Suprapubic skin (tissue), 4 donors: ENCODE data around the gene C1orf74. TPM values are rescaled to one million over a fixed set of nuclear protein-coding genes. Genes with fewer than 3 reads are reported as not detected.

ENCODE experiments used
- DNase-seq, 2 donors: peaks; one replicate each; pipeline ENCODE4 v3.0.0-alpha.2; 2019; ENCODE audit warnings: low spot score in 2 of 2
- H3K27ac ChIP-seq: fragments of 200-600 bp; sonication (generic); one replicate; pipeline ENCODE4 v1.5.1; 2019
- H3K27me3 ChIP-seq: fragments of 200-600 bp; sonication (generic); one replicate; pipeline ENCODE4 v1.5.1; 2019
- H3K36me3 ChIP-seq: fragments of 200-600 bp; sonication (generic); one replicate; pipeline ENCODE4 v1.5.1; 2019
- H3K4me1 ChIP-seq: fragments of 200-600 bp; sonication (generic); one replicate; pipeline ENCODE4 v1.5.1; 2019
- H3K4me3 ChIP-seq: fragments of 200-600 bp; sonication (generic); one replicate; pipeline ENCODE4 v1.5.1; 2019; ENCODE audit warnings: mild to moderate bottlenecking
- H3K9me3 ChIP-seq: fragments of 200-600 bp; sonication (generic); one replicate; pipeline ENCODE4 v1.5.1; 2019
- EP300 ChIP-seq: sonication (generic); formaldehyde crosslinking; IDR thresholded peaks from one replicate; pipeline ENCODE4 v1.6.1; 2017; ENCODE audit warnings: antibody characterized with exemption
- POLR2A ChIP-seq, 2 donors: fragments of 450-650 bp; IDR thresholded peaks; one replicate each; pipeline ENCODE4 v1.6.1; 2017; ENCODE audit warnings: antibody characterized with exemption in 2 of 2, mild to moderate bottlenecking in 2 of 2, moderate library complexity in 2 of 2
- POLR2AphosphoS5 ChIP-seq, 3 donors: sonication (generic); formaldehyde crosslinking; IDR thresholded peaks; one replicate each; pipeline ENCODE4 v1.6.1; 2017; ENCODE audit warnings: antibody characterized with exemption in 3 of 3
- WGBS: methylation state at CpG from one replicate; pipeline ENCODE4 v1.1.5; 2018; 5-methylcytosine and 5-hydroxymethylcytosine counted together
- total RNA-seq, 4 donors: library from RNA; depleted of rRNA; stranded (reverse); fragments of >200 nt; gene quantifications; one replicate each; pipeline ENCODE4 v1.1.0, GENCODE V29; 2016
- TF ChIP-seq, protein P1 (sequence below), 2 donors: fragments of 200-600 bp in 1 of 2; fragments of 450-650 bp in 1 of 2; sonication (generic) in 1 of 2; IDR thresholded peaks; one replicate each; pipeline ENCODE4 v1.5.1; 2016 to 2019; ENCODE audit warnings: antibody characterized with exemption in 2 of 2, mild to moderate bottlenecking in 1 of 2, moderate library complexity in 1 of 2

C1orf74 gene
- total RNA-seq, 4 donors from 2014 or later, result 10.1 to 18.1 (median 15.1) TPM

DNA sequence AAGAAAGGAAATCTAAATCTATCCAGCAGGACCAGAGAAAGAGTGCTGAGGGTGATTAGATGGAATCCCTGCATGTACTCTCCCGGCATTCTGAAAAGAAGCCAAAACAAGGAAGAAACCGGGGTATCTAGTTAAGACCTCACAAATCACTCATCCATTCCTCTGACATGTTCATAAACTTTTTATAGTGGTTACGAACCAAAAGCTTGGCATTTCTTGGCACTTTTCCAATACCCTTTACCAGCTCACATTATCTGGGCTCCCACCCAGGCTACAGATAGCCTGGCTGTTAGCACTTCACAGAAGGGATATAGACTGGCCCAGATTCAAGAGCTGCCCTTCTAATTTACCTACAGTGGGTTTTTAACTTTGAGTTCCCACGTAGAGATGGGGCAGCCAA lies 1.8 kb upstream of the C1orf74 start:
- Histone ChIP-seq H3K27ac (peak overlapping the region; percentile 75), H3K36me3 (peaks cover 19% of the 10 kb centered on the region), H3K9me3 (no peaks in the 10 kb centered on the region), H3K4me1 (peaks cover 57% of the 10 kb centered on the region), H3K4me3 (no peak overlapping the region), H3K27me3 (peaks cover 3% of the 10 kb centered on the region)
- WGBS, result 49% methylated on average over 4 of the region's 4 CpGs
- DNase-seq, result no peak
- TF ChIP-seq EP300, result no peak
- TF ChIP-seq, protein P1, sequence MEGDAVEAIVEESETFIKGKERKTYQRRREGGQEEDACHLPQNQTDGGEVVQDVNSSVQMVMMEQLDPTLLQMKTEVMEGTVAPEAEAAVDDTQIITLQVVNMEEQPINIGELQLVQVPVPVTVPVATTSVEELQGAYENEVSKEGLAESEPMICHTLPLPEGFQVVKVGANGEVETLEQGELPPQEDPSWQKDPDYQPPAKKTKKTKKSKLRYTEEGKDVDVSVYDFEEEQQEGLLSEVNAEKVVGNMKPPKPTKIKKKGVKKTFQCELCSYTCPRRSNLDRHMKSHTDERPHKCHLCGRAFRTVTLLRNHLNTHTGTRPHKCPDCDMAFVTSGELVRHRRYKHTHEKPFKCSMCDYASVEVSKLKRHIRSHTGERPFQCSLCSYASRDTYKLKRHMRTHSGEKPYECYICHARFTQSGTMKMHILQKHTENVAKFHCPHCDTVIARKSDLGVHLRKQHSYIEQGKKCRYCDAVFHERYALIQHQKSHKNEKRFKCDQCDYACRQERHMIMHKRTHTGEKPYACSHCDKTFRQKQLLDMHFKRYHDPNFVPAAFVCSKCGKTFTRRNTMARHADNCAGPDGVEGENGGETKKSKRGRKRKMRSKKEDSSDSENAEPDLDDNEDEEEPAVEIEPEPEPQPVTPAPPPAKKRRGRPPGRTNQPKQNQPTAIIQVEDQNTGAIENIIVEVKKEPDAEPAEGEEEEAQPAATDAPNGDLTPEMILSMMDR (IDR thresholded peaks at IDR 0.05), result no peak
- no peak for TF ChIP-seq POLR2A (IDR thresholded peaks at IDR 0.05)
- no peak for TF ChIP-seq POLR2AphosphoS5 (IDR thresholded peaks at IDR 0.05)

DNA sequence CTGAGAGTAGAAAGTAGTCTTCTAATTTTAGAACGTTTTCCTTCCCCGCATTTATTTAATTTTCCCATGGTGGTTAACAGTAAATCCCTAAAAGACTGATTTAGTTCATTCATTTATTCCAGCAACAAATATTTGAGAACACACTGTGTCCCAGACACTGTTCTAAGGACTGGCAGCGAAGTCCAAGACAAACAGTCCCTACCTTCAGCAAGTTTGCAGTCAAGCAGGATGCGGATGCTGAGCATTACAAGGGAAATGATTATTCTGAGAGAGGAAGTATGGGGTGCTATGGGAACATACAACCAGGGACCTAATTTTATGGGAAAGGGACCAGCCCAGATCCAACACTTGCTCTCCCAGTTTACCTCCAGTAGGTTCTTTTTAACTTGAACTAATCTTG lies 1.2 kb upstream of the C1orf74 start:
- Histone ChIP-seq H3K4me3 (no peak overlapping the region), H3K36me3 (peaks cover 14% of the 10 kb centered on the region), H3K9me3 (no peaks in the 10 kb centered on the region), H3K27me3 (peaks cover 3% of the 10 kb centered on the region), H3K27ac (peak overlapping the region; percentile 75), H3K4me1 (peaks cover 57% of the 10 kb centered on the region)
- WGBS, result 91% methylated on average over 4 of the region's 4 CpGs
- no peak for DNase-seq
- no peak for TF ChIP-seq POLR2A (IDR thresholded peaks at IDR 0.05)
- TF ChIP-seq POLR2AphosphoS5 (IDR thresholded peaks at IDR 0.05), result no peak
- no peak for TF ChIP-seq EP300
- TF ChIP-seq, protein P1 (IDR thresholded peaks at IDR 0.05), result no peak

DNA sequence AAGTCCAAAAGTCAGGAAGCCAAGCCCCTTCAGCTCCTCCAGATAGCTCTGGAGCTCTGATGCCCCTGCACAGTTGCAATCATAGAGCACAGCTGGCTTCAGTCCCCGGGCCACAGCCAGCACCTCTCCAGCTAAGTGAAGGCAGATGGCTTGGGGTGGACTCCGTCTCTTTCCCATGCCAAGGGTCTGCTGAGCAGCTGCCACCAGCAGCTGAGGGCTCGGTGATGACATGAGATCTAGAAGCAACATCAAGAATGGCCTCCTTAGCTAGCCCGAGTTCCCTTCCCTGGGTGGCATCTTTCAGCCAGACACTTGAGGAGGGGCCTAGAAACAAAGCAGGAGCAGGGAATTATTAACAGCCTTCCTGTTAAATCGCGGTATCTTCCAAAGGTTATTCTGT lies 973 bp downstream of the C1orf74 start:
- Histone ChIP-seq H3K27me3 (no peaks in the 10 kb centered on the region), H3K9me3 (no peaks in the 10 kb centered on the region), H3K27ac (no peak overlapping the region), H3K36me3 (peaks cover 2% of the 10 kb centered on the region), H3K4me1 (peaks cover 50% of the 10 kb centered on the region), H3K4me3 (peak overlapping the region; percentile 78)
- WGBS, result 33% methylated on average over 6 of the region's 6 CpGs
- DNase-seq, result no peak
- no peak for TF ChIP-seq POLR2A (IDR thresholded peaks at IDR 0.05)
- TF ChIP-seq POLR2AphosphoS5 (IDR thresholded peaks at IDR 0.05), result no peak
- TF ChIP-seq EP300, result no peak
- TF ChIP-seq, protein P1 (IDR thresholded peaks at IDR 0.05), result no peak

DNA sequence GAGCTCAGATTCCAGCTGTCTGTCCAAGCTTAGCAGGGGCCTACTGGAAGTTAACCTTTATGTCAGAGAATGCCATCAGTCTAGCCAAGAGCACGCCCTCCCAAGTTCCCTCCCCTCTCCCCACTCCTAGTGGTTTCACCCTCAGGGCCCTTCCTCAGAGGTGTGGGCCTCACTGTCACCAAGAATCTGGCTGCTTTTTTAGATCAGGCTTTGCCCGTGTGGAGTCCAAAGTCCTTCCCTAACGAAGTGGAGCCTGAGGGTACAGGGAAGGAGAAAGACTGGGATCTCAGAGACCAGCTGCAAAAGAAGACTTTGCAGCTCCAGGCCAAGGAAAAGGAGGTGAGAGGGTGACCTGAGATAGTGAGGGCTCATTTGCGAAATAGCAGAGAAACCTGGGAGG lies 4.1 kb downstream of the C1orf74 start:
- TF ChIP-seq, protein P1 (IDR thresholded peaks at IDR 0.05), result no peak
- TF ChIP-seq EP300 (no peak), POLR2A (IDR thresholded peaks at IDR 0.05) (no peak), POLR2AphosphoS5 (IDR thresholded peaks at IDR 0.05) (no peak)
- H3K27me3 ChIP-seq, result no peaks in the 10 kb centered on the region
- no peak overlapping the region for H3K27ac ChIP-seq
- H3K36me3 ChIP-seq, result no peaks in the 10 kb centered on the region
- H3K4me3 ChIP-seq, result no peak overlapping the region
- H3K9me3 ChIP-seq, result no peaks in the 10 kb centered on the region
- 58% methylated on average over 4 of the region's 4 CpGs for WGBS
- no peak for DNase-seq
- peaks cover 20% of the 10 kb centered on the region for H3K4me1 ChIP-seq

DNA sequence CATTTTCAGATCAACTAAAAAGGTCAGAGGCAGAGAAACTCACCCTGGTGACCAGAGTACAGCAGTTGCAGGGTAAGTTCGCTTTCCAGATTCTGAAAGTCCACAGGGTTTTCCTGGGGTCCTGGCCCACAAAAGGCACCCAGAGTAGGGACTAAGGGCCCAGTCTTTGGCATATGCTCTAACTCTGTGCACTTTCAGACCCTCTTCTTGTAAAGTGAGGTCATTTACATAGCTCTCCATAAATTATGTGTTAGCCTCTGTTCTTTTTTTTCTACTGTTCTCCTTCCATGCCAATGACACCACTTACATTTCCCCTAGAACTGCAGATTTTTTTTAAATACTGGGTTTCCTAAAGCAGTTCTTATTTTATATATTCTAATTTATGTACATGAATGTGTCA lies 6.3 kb downstream of the C1orf74 start:
- H3K27ac ChIP-seq, result no peak overlapping the region
- peaks cover 2% of the 10 kb centered on the region for H3K4me1 ChIP-seq
- no peak for DNase-seq
- no peaks in the 10 kb centered on the region for H3K27me3 ChIP-seq
- no peak overlapping the region for H3K4me3 ChIP-seq
- TF ChIP-seq POLR2AphosphoS5 (IDR thresholded peaks at IDR 0.05) (no peak), POLR2A (IDR thresholded peaks at IDR 0.05) (no peak), EP300 (no peak)
- TF ChIP-seq, protein P1 (IDR thresholded peaks at IDR 0.05), result no peak
- no peaks in the 10 kb centered on the region for H3K36me3 ChIP-seq
- WGBS, result 95% methylated on average over 1 of the region's 1 CpG
- no peaks in the 10 kb centered on the region for H3K9me3 ChIP-seq
